NOMO-1 (cell line): ENCODE measurements around the gene PA2G4.
A peak's percentile ranks its signal among the peaks of the same experiment; 100 is the strongest.
"Not testable (repeated sequence)": the region's sequence is repeated elsewhere in the genome, so short reads cannot be mapped to it uniquely, and the experiment has no call there.

Experiments
- DNase-seq, 2 experiments: peaks; one replicate each; lab custom pipeline; 2025; ENCODE audit not compliant: unreplicated experiment in 2 of 2; lab: John Stamatoyannopoulos, UW

PA2G4 gene

DNA sequence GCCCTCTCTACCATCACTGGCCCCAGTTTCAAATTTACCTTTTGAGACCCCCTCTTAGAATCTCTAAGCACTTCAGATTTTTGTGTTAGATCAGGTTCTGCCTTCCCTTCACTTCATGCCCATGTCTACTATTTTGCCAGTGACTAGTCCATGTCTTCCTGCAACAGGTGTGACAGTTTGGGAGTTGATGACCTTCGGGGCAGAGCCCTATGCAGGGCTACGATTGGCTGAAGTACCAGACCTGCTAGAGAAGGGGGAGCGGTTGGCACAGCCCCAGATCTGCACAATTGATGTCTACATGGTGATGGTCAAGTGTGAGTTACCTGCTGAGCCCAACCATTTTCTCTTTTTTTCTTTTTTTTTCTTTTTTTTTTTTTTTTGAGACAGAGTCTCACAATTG lies 5.8 kb upstream of the PA2G4 start:
- DNase-seq = no peak

DNA sequence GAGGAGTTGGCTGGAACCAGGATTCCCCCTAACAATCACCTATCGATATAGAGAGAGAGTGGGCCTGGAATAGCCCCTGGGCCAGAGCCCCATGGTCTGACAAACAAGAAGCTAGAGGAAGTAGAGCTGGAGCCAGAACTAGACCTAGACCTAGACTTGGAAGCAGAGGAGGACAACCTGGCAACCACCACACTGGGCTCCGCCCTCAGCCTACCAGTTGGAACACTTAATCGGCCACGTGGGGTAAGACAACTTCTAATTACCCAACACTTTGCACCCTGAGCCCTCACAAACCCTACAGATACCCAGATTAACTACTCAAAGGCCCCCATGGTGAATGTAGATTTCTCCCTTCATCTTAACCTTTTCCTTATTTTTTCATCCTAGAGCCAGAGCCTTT lies 4.6 kb upstream of the PA2G4 start:
- no peak for DNase-seq

DNA sequence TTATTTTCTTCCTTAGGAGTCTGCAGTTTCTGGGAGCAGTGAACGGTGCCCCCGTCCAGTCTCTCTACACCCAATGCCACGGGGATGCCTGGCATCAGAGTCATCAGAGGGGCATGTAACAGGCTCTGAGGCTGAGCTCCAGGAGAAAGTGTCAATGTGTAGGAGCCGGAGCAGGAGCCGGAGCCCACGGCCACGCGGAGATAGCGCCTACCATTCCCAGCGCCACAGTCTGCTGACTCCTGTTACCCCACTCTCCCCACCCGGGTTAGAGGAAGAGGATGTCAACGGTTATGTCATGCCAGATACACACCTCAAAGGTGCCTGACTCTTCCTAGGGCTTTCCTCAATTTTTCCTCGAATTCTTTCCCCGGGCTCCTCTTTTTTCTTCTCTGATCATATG lies 3.3 kb upstream of the PA2G4 start:
- DNase-seq = no peak

DNA sequence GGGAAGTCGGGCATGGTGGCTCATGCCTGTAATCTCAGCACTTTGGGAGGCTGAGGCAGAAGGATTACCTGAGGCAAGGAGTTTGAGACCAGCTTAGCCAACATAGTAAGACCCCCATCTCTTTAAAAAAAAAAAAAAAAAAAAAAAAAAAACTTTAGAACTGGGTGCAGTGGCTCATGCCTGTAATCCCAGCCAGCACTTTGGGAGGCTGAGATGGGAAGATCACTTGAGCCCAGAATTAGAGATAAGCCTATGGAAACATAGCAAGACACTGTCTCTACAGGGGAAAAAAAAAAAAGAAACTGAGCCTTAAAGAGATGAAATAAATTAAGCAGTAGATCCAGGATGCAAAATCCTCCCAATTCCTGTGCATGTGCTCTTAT lies 1.7 kb upstream of the PA2G4 start:
- no peak for DNase-seq

DNA sequence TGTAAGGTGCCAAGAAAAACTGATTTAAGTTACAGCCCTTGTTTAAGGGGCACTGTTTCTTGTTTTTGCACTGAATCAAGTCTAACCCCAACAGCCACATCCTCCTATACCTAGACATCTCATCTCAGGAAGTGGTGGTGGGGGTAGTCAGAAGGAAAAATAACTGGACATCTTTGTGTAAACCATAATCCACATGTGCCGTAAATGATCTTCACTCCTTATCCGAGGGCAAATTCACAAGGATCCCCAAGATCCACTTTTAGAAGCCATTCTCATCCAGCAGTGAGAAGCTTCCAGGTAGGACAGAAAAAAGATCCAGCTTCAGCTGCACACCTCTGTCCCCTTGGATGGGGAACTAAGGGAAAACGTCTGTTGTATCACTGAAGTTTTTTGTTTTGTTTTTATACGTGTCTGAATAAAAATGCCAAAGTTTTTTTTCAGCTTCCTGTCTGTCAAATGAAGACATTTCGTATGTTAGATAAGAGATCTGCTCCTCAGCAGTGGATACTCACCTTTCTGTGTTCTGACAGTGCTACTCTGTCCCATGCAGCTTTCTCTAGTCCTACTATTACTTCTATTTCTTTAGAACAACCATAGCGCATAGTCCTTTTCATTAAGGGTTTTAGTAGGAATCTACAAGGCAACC lies 1.2 kb upstream of the PA2G4 start:
- DNase-seq = no peak

DNA sequence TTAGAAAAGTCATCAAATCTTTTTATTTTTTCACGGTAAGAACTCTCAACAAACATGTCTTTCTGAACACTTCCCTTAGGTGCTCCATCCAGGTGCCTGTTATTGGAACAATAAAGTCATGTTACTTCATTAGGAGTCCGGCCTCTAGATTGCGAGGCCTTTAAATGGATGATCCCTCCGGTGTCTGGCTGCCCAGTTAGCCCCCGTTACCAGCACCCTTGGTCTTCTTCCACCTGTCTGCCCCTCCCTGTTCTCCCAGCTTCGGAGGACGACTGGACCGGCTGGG lies 593 bp upstream of the PA2G4 start:
- peak in 1 of 2 experiments; percentile 78 for DNase-seq

DNA sequence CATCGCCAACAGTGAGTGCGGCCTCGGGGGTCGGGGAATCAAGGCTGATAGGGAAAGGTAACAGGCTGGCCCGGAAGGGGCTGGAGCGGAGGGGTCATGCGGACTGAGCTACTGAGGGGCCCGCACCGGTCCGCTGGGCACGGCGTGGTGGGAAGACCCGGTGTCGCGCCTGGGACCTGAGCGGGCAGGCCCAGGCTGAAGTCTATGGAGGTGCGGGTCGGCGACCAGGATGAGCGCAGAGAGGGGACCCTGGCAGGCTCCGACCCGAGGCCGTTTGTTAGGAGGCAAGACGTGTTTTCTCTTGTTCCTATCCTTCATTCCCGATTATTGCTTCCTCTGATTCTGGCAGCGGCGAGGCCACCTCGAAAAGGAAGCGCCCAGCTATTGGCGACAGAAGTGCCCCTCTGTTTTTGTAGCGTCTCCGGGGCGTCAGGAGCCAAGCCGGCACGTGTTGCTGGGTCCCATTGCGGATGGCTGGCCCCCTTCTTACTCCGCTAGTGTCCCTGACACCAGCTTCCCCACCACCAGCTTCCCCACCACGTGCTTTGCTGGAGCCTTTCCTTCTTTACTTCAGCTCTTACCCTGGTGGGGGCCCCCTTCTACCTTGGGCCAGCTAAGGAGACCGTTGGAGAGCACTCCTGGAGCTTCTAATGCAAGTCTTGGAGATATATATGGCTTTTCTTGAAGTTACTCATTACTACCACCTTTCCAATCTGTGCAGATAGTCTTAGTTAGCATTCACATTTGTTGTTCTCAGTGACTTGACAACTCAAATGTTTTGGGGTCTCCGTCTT lies 653 bp downstream of the PA2G4 start:
- peak in 1 of 2 experiments; percentile 34 for DNase-seq

DNA sequence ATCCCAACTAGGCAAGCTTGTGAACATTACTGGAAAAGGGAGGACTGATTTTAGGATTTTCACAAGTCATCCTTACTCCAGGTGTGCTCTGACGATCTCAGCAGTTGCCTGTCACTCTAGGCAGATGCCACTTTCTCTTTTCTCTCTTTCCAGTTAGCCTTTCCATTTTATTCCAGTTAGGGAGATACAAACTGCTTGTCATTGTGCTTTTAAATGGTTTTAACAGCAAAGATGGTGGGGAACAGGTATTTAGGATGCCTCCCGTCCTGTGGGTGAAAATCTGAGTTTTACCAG lies 1.2 kb downstream of the PA2G4 start:
- DNase-seq = no peak

DNA sequence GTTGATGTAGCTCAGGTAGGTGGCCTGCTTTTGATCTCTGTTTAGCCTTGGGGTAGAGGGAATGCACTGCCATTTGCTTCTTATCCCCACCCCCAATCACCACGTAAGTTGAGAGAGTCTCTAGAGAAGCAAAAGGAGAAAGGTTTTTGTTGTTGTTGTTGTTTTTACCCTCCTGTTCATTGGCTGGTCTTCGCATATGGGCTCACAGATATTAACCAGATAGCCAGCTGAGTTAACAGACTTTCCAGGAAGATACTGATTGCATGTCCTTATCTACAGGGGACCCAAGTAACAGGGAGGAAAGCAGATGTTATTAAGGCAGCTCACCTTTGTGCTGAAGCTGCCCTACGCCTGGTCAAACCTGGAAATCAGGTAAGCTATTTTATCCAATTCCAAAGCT lies 2.9 kb downstream of the PA2G4 start:
- no peak for DNase-seq

DNA sequence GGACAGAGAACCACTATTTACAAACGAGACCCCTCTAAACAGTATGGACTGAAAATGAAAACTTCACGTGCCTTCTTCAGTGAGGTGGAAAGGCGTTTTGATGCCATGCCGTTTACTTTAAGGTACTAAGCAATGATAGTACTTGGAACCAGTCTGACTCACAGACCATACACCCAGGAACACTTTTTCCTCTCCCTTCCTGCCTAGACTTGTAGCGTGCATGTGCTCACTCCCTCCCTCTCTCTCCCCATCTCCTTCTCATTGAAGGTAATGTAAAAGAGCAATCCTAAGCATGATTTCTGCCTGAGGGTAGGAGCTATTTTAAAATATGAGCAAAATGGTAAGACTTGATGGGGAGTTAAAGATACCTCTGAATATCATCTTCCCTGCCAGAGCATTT lies 6.2 kb downstream of the PA2G4 start:
- no peak for DNase-seq

DNA sequence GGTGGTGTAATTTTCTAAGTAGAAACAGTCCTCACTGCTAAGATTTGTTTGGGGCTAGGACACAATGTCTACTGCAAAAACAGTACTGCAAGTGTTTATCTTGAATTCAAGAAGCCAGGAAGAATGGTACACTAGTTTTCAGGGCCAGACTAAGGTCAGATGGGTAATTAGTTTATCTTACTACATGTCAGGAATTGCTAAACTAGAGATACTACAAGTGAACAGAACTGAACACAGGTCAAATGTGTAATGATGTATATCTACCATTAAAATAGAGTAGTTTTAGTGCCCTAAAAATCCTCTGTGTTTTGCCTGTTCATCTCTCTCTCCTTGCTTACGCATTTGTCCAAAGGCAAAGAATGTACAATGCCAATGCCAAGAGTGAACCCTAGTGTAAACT lies 9.7 kb downstream of the PA2G4 start:
- no peak for DNase-seq

DNA sequence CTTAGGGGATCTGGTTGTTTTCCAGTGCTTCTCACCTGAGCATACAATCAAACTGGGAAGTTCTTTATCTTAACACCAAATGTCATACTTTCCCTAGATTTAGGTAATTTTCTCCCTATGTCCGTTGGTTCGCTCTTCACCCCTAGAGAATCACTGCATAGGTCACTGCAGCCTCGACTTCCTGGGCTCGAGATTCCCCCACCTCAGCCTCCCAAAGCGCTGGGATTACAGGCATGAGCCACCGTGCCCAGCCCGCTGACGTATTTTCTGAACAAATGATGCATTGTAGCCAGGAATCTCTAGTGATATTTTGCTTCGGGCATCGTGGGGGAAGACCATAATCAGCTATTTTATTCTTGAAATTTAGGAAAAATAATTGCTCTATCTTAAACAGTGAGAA lies 11.0 kb downstream of the PA2G4 start:
- DNase-seq = no peak

DNA sequence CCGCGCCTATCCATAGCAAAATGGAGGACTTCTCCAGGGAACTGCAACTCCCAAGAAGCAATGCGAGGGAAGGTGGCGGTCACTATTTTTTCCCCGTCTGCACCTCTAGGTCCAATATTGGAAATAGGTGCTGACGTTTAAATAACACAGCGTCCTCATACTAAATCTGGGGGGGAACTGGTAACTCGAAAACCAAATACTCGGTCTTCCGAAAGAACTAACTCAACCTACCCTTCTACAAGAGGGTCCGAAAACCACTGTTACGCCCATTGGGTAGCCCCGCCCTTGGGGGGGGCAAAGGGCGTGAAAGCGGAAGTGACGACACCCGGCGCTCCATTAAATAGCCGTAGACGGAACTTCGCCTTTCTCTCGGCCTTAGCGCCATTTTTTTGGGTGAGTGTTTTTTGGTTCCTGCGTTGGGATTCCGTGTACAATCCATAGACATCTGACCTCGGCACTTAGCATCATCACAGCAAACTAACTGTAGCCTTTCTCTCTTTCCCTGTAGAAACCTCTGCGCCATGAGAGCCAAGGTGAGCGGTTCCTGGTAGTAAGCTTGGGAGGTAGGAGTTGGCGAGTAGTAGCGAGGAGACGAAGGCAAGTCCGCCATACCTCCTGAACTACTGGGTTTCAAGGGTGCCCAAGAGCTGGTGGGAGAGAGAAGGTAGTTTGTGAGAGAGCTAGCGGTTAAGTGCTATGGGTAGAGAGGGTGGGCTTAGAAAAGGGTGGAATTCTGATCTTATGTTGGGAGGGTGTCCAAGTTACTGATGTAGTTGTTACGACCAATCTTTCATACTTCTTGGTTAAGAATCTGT lies 12.1 kb downstream of the PA2G4 start, which contains the start of gene RPL41:
Gene RPL41, plus strand, starts transcription at position 367 of the 815 bp plus-strand sequence.
- peak; percentile 92 to 93 for DNase-seq

DNA sequence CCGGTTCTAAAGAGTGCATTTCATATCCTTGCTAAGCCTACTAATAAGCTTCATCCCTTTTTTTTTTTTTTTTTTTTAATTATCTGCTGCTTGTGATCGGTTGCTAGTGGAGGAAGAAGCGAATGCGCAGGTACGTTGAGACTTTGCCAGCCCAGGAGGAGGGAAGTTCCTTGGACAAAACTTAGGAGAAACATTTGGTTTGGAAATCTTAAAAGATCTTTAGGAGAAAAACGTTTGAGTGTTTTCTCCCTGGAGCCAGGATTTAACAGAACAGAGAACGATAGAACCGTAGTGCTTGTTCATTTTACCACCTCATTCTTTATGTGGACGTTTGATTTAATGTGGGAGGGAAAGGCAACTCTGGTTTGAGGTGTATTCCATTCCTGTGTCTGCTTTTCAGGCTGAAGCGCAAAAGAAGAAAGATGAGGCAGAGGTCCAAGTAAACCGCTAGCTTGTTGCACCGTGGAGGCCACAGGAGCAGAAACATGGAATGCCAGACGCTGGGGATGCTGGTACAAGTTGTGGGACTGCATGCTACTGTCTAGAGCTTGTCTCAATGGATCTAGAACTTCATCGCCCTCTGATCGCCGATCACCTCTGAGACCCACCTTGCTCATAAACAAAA lies 12.8 kb downstream of the PA2G4 start:
- not testable (repeated sequence) for DNase-seq

DNA sequence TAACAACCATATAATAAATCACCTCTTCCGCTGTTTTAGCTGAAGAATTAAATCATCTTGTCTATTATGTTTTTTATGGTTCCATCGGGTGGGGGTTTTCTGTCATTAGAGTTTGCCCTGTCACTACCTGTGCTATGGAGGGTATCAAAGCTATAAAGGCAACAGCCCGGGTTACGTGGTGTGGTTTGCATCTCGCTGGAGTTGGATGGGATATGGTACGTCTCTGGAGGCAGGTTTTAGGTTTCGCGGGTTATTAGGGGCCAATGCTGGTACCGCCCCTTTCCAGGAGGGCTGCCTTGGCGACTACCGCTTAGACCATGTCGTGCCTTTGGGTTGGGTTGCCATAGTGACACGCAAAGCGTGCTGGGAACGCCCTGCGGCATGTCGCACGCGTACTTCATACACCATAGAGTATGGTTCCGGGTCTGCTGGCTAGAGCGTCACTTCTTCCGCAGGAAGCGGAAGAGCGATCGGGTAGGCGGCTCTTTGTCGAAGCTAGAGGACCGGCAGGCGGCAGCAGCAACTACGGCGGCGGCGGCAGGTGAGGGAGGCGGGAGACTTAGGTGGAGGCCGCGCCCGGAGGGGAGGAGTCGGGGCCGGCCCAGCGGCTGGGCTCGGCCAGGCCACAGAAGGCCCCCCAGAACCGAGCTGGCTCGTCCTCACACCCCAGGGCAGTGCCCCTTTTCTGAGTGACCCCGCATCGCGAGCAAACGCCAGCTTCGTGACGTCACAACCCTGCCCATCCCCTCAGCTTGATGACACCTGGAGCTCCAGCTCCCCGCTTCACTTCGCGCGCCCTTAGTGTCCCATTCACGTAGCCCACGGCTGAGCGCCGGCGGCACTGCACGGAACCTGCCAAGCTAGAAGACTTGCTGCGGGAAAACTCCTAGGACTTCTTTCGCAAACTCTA lies 13.7 kb downstream of the PA2G4 start, which contains the start of gene ZC3H10:
Gene ZC3H10, plus strand, starts transcription at position 489 of the 910 bp plus-strand sequence. CDS start 2,297 bp downstream, outside the sequence.
- DNase-seq = peak; percentile 98 to 100

DNA sequence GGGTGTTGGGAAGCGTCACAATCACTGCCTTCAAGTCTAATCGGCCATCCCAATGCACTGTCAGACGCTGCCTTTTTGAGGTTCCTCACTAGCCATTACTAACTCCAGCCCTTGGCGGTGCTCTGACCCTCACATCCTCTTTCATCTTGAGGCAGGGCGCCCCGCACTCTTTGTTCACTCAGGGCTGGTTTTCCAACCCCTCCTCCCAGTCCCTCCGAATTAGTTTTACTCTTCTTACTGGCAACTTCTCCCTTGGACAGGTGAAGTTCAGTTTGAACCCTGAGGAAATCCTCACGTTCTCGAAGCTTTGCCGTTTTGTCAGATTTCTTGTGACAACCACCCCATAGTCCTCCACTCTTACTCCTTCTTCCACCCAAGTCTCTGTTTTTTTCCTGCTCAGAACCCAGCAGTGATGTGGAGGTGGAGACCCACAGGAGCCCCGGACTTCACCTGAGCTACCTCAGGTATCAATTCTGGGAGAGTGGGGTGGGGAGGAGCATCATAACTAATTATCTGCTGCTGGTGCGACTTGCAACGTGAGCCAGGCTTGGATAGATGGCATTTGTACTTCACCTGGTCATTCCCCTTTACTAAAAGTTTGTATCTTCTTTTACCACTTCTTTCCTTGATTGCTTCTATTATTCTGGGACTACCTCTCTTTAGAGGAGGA lies 14.5 kb downstream of the PA2G4 start:
- DNase-seq = peak in 1 of 2 experiments; percentile 66

DNA sequence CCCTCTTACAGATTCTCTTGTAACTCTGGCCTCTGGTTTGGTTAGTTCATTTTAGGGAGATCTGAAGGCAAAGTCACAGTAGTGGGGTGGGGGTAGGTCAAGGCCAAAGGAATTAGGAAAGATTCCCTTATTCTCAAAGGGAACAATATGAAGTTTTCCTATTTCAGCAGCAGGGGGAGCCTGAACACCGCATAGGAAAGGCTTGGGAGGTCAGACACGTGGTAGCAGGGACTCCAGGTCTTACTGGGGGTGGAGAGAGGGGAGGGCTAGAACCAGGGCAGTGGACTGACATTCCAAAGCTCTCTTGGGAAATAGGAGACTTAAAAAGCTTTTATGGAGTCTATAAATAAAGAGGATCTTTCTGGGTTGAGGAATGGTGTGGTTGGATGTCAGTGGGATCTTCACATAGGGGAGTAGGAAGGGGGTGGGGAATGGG lies 15.0 kb downstream of the PA2G4 start:
- DNase-seq = peak; percentile 60 to 61

DNA sequence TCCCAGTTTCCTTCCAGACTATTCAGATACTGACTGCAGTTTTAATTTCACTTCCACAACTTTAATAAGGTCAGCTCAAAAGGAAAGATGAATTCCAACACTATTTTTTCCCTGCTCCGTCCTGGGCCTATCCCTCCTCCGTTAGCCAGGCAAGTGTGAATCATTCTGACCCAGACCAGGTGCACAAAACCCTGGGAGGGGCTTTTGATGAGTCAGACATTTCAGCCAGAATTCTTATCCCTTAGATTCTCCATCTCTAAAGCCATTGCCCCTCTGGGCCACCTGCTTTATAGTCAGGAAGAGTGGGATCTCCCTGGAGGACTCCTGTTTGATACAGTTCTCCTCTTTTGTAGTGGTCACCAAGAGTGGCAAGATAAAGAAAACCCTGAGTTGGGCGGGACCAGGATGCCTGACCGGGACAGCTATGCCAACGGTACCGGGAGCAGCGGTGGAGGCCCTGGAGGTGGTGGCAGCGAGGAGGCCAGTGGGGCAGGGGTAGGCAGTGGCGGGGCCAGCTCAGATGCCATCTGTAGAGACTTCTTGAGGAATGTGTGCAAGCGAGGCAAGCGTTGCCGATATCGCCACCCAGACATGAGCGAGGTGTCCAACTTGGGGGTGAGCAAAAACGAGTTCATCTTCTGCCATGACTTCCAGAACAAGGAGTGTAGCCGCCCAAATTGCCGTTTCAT lies 15.9 kb downstream of the PA2G4 start:
- no peak for DNase-seq

DNA sequence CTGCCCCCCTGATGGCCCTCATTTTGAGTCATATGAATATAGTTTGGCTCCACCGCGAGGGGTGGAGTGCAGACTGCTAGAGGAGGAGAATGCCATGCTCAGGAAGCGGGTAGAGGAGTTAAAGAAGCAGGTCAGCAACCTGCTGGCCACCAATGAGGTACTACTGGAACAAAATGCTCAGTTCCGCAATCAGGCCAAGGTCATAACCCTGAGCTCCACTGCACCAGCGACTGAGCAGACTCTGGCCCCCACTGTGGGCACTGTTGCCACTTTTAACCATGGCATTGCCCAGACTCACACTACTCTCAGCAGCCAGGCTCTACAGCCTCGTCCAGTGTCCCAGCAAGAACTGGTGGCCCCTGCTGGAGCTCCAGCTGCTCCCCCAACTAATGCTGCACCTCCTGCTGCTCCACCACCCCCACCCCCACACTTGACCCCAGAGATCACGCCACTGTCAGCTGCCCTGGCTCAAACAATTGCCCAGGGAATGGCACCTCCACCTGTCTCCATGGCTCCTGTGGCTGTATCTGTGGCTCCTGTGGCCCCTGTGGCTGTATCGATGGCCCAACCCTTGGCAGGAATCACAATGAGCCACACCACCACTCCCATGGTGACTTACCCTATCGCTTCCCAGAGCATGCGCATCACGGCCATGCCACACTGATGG lies 17.0 kb downstream of the PA2G4 start:
- no peak for DNase-seq
